ENCODE data around the gene PLEKHN1. TPM values are rescaled to one million over a fixed set of nuclear protein-coding genes. Genes with fewer than 3 reads are reported as not detected.
"Not testable (repeated sequence)": the region's sequence is repeated elsewhere in the genome, so short reads cannot be mapped to it uniquely, and the experiment has no call there.

Gene PLEKHN1
- total and polyA plus RNA-seq, 2 donors from 2014 or later: 14.3 TPM; not detected in 1

DNA sequence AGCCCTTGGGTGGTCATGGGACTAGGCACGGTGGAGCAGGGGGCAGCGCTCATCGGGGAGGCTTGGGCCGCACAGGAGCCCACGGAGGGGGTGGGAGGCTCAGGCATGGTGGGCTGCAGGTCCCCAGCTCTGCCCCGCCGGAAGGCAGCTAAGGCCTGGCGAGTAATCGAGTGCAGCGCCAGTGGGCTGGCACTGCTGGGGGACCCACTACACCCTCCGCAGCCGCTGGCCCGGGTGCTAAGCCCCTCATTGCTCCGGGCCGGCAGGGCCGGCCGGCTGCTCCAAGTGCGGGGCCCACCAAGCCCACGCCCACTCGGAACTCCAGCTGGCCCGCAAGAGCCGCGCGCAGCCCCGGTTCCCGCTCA is 52.0 kb downstream of the PLEKHN1 start:
- H3K9me3 ChIP-seq (ENCODE audit: control insufficient read depth in 2 of 3, insufficient read depth in 1 of 3, low read length in 3 of 3); H3K36me3 ChIP-seq (ENCODE audit: control insufficient read depth in 2 of 3, insufficient read depth in 3 of 3, low read length in 3 of 3); H3K27me3 ChIP-seq (ENCODE audit: control insufficient read depth, insufficient read depth, low read length); intact Hi-C loops (cut with DNase I); H3K4me3 ChIP-seq (ENCODE audit: low read length in 3 of 3); FAIRE-seq; H3K27ac ChIP-seq (ENCODE audit: low read depth in 2 of 2, low read length in 2 of 2); H3K9ac ChIP-seq (ENCODE audit: low read length in 3 of 3): not testable (repeated sequence)
- H3K4me1 ChIP-seq (ENCODE audit: control insufficient read depth in 2 of 3, insufficient read depth in 2 of 3, low read depth in 1 of 3, low read length in 3 of 3): peaks cover 0 to 12% (median 0%) of the 10 kb centered on the region in 3 donors
- DNase-seq: peak in 1 of 5 donors; percentile 58

DNA sequence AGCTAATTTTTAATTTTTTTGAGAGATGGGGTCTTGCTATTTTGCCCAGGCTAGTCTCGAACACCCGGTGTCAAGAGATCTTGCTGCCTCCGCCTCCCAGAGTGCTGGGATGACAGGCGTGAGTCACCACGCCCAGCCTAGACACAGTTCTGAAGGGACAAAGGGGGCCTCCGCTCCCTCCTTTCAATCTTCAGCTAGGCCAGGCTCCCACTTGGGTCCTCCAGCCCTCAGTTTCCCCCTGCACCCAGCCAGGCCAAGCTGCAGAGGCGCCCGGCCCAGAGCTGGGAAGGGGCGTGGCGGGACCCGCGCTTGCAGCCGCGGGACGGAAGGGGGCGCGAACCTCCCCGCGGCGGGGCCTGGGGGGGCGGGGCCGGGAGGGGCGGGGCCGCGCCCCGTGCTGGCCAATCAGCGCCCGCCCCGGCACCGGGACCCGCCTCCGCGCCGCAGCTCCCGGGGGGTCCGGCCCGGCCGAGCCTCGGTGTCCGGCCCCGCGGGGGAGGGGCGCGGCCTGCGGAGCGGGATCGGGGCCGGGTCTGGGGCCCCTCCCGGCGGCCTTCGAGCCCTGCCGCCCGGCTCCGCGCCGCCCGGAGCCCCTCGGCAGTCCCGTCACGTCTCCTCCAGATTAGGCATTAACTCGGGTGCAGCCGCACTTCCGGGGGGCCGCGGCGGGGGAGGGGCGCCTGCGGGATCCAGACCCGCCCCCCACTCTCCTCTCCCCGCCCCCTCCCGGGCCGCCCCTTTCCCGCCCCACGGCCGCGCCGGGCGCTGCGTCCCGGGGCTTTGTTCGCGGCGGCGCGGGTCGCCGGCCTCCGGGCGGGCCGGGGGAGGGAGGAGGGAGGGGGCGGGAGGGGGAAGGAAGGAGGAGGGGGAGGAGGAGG is 53.1 kb downstream of the PLEKHN1 start:
- Histone ChIP-seq H3K9ac (ENCODE audit: low read length in 3 of 3) (no peak overlapping the region), H3K4me1 (ENCODE audit: control insufficient read depth in 2 of 3, insufficient read depth in 2 of 3, low read depth in 1 of 3, low read length in 3 of 3) (peaks cover 0 to 14% (median 6%) of the 10 kb centered on the region in 3 donors), H3K36me3 (ENCODE audit: control insufficient read depth in 2 of 3, insufficient read depth in 3 of 3, low read length in 3 of 3) (no peaks in the 10 kb centered on the region), H3K4me3 (ENCODE audit: low read length in 3 of 3) (peak overlapping the region in 1 of 3 donors; percentile 41), H3K27me3 (ENCODE audit: control insufficient read depth, insufficient read depth, low read length) (no peaks in the 10 kb centered on the region), H3K27ac (ENCODE audit: low read depth in 2 of 2, low read length in 2 of 2) (peak overlapping the region in 1 of 2 donors; percentile 28), H3K9me3 (ENCODE audit: control insufficient read depth in 2 of 3, insufficient read depth in 1 of 3, low read length in 3 of 3) (no peaks in the 10 kb centered on the region)
- no peak for FAIRE-seq
- TF ChIP-seq, protein P1, sequence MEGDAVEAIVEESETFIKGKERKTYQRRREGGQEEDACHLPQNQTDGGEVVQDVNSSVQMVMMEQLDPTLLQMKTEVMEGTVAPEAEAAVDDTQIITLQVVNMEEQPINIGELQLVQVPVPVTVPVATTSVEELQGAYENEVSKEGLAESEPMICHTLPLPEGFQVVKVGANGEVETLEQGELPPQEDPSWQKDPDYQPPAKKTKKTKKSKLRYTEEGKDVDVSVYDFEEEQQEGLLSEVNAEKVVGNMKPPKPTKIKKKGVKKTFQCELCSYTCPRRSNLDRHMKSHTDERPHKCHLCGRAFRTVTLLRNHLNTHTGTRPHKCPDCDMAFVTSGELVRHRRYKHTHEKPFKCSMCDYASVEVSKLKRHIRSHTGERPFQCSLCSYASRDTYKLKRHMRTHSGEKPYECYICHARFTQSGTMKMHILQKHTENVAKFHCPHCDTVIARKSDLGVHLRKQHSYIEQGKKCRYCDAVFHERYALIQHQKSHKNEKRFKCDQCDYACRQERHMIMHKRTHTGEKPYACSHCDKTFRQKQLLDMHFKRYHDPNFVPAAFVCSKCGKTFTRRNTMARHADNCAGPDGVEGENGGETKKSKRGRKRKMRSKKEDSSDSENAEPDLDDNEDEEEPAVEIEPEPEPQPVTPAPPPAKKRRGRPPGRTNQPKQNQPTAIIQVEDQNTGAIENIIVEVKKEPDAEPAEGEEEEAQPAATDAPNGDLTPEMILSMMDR (IDR thresholded peaks at IDR 0.05; ENCODE audit: borderline replicate concordance, extremely low read depth, insufficient read depth): peak; percentile 52
- intact Hi-C loops (cut with DNase I): no loop called here
- DNase-seq: peak; percentile 89 to 96 (median 94)

DNA sequence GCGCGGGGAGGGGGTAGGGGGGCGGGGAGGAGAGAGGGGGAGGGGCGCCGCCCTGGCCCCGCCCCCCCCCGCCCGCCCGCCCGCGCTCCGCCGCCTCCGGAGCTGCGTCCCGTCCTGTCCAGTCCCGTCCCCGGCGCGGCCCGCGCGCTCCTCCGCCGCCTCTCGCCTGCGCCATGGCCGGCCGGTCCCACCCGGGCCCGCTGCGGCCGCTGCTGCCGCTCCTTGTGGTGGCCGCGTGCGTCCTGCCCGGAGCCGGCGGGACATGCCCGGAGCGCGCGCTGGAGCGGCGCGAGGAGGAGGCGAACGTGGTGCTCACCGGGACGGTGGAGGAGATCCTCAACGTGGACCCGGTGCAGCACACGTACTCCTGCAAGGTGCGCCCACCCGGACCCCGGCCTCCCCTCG is 53.7 kb downstream of the PLEKHN1 start, which contains the start of gene AGRN:
TSS of gene AGRN (plus strand) at position 121 of the 405 bp plus-strand sequence. CDS start at position 174, 53 bp downstream.
- Histone ChIP-seq H3K9ac (ENCODE audit: low read length in 3 of 3) (no peak within 1 kb of the TSS), H3K4me1 (ENCODE audit: control insufficient read depth in 2 of 3, insufficient read depth in 2 of 3, low read depth in 1 of 3, low read length in 3 of 3) (peaks cover 0 to 20% (median 8%) of the 10 kb centered on the region in 3 donors), H3K4me3 (ENCODE audit: low read length in 3 of 3) (peak within 1 kb of the TSS; percentile 26 to 59 (median 55)), H3K27me3 (ENCODE audit: control insufficient read depth, insufficient read depth, low read length) (no peaks in the 10 kb centered on the region), H3K9me3 (ENCODE audit: control insufficient read depth in 2 of 3, insufficient read depth in 1 of 3, low read length in 3 of 3) (no peaks in the 10 kb centered on the region), H3K27ac (ENCODE audit: low read depth in 2 of 2, low read length in 2 of 2) (peak within 1 kb of the TSS; percentile 63 to 72), H3K36me3 (ENCODE audit: control insufficient read depth in 2 of 3, insufficient read depth in 3 of 3, low read length in 3 of 3) (no peaks in the 10 kb centered on the region)
- intact Hi-C loops (cut with DNase I): no loop called here
- DNase-seq (peak in 1 of 5 donors; percentile 87), FAIRE-seq (no peak)
- TF ChIP-seq, protein P1 (IDR thresholded peaks at IDR 0.05; ENCODE audit: borderline replicate concordance, extremely low read depth, insufficient read depth): no peak

DNA sequence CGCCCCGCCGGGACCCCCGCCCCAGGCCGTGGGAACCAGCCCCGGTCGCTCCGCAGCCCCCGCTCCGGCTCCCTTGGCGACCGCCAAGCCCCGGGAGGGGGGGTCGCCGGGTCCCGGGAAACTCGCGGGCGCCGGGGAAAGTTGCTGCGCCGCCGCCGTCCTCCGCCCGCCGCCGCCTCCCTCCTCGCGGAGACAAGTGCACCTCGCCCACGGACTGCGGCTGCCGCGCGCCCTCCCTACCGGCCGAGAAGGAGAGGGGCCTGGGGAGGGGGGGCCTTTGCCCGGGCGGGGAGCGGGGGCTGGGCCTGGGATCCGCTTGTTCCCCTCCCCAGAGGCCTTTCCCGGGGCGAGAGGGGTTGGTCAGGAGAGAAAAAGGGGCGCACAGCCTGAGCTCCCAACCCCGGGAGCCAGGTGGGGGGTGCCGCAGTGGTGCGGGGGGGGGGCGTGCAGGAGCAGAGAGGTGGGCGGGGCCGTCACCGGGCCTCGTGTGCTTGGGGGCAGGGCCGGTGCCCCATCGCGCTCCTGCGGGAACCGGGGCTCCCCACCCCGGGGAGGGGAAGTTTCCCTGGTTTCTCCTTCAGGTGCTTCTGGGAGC is 54.2 kb downstream of the PLEKHN1 start:
- peak in 1 of 5 donors; percentile 82 for DNase-seq
- Histone ChIP-seq H3K9me3 (ENCODE audit: control insufficient read depth in 2 of 3, insufficient read depth in 1 of 3, low read length in 3 of 3) (no peaks in the 10 kb centered on the region), H3K27ac (ENCODE audit: low read depth in 2 of 2, low read length in 2 of 2) (peak overlapping the region; percentile 63 to 72), H3K4me3 (ENCODE audit: low read length in 3 of 3) (peak overlapping the region in 1 of 3 donors; percentile 59), H3K4me1 (ENCODE audit: control insufficient read depth in 2 of 3, insufficient read depth in 2 of 3, low read depth in 1 of 3, low read length in 3 of 3) (peaks cover 0 to 24% (median 8%) of the 10 kb centered on the region in 3 donors), H3K36me3 (ENCODE audit: control insufficient read depth in 2 of 3, insufficient read depth in 3 of 3, low read length in 3 of 3) (no peaks in the 10 kb centered on the region), H3K9ac (ENCODE audit: low read length in 3 of 3) (no peak overlapping the region), H3K27me3 (ENCODE audit: control insufficient read depth, insufficient read depth, low read length) (no peaks in the 10 kb centered on the region)
- FAIRE-seq: no peak
- intact Hi-C loops (cut with DNase I): no loop called here
- TF ChIP-seq, protein P1 (IDR thresholded peaks at IDR 0.05; ENCODE audit: borderline replicate concordance, extremely low read depth, insufficient read depth): no peak

Measured in kidney (tissue), 14 donors.